ENCODE results near the gene PTCD1. TPM values are rescaled to one million over a fixed set of nuclear protein-coding genes. Genes with fewer than 3 reads are reported as not detected.

The PTCD1 gene
- total and polyA plus RNA-seq, 9 of the 15 experiments (the other 6 are each of a cell fraction or from before 2014, with no cell fraction given) = 0.46 to 17.1 (median 6.2) TPM

GRCh38 chr7:99369767-99370391 is 68.7 kb downstream of the PTCD1 start (continued):
- TF ChIP-seq CC2D1A (IDR thresholded peaks at IDR 0.05) = no peak
- 0 out of 2 replicates have a peak, but pooled peaks have one; percentile 22 for TF ChIP-seq EGR1 (conservative IDR thresholded peaks at IDR 0.05)
- TF ChIP-seq MTA1 (IDR thresholded peaks at IDR 0.05; ENCODE audit: borderline replicate concordance) = no peak
- no peak for TF ChIP-seq U2AF2 (optimal IDR thresholded peaks at IDR 0.05; ENCODE audit: low read depth, low read length)
- TF ChIP-seq ZNF143 (CRISPR knock-in tag; IDR thresholded peaks at IDR 0.05) = no peak
- TF ChIP-seq, protein P1, sequence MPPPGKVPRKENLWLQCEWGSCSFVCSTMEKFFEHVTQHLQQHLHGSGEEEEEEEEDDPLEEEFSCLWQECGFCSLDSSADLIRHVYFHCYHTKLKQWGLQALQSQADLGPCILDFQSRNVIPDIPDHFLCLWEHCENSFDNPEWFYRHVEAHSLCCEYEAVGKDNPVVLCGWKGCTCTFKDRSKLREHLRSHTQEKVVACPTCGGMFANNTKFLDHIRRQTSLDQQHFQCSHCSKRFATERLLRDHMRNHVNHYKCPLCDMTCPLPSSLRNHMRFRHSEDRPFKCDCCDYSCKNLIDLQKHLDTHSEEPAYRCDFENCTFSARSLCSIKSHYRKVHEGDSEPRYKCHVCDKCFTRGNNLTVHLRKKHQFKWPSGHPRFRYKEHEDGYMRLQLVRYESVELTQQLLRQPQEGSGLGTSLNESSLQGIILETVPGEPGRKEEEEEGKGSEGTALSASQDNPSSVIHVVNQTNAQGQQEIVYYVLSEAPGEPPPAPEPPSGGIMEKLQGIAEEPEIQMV (tag; conservative IDR thresholded peaks at IDR 0.05; ENCODE audit: low read depth) = no peak
- TF ChIP-seq GTF2B (IDR thresholded peaks at IDR 0.05; ENCODE audit: extremely low read depth, insufficient read length) = no peak
- TF ChIP-seq, protein P2, sequence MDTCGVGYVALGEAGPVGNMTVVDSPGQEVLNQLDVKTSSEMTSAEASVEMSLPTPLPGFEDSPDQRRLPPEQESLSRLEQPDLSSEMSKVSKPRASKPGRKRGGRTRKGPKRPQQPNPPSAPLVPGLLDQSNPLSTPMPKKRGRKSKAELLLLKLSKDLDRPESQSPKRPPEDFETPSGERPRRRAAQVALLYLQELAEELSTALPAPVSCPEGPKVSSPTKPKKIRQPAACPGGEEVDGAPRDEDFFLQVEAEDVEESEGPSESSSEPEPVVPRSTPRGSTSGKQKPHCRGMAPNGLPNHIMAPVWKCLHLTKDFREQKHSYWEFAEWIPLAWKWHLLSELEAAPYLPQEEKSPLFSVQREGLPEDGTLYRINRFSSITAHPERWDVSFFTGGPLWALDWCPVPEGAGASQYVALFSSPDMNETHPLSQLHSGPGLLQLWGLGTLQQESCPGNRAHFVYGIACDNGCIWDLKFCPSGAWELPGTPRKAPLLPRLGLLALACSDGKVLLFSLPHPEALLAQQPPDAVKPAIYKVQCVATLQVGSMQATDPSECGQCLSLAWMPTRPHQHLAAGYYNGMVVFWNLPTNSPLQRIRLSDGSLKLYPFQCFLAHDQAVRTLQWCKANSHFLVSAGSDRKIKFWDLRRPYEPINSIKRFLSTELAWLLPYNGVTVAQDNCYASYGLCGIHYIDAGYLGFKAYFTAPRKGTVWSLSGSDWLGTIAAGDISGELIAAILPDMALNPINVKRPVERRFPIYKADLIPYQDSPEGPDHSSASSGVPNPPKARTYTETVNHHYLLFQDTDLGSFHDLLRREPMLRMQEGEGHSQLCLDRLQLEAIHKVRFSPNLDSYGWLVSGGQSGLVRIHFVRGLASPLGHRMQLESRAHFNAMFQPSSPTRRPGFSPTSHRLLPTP (IDR thresholded peaks at IDR 0.05; ENCODE audit: borderline replicate concordance, extremely low read depth, insufficient read length) = no peak
- TF ChIP-seq ETV5 (CRISPR knock-in tag; IDR thresholded peaks at IDR 0.05; ENCODE audit: low read depth) = peak; percentile 65; the same call in 1 of the 2 replicates
- TF ChIP-seq, protein P3, sequence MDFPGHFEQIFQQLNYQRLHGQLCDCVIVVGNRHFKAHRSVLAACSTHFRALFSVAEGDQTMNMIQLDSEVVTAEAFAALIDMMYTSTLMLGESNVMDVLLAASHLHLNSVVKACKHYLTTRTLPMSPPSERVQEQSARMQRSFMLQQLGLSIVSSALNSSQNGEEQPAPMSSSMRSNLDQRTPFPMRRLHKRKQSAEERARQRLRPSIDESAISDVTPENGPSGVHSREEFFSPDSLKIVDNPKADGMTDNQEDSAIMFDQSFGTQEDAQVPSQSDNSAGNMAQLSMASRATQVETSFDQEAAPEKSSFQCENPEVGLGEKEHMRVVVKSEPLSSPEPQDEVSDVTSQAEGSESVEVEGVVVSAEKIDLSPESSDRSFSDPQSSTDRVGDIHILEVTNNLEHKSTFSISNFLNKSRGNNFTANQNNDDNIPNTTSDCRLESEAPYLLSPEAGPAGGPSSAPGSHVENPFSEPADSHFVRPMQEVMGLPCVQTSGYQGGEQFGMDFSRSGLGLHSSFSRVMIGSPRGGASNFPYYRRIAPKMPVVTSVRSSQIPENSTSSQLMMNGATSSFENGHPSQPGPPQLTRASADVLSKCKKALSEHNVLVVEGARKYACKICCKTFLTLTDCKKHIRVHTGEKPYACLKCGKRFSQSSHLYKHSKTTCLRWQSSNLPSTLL (IDR thresholded peaks at IDR 0.05) = 0 out of 2 replicates have a peak, but pooled peaks have one; percentile 59
